Activated CD8-positive, alpha-beta memory T cell treated with anti-CD3 and anti-CD28 coated beads, Interleukin-2, amount 50 U/mL, for 1 hour (primary cell): ENCODE results near the gene SLC37A3.
"Not testable (repeated sequence)": the region's sequence is repeated elsewhere in the genome, so short reads cannot be mapped to it uniquely, and the experiment has no call there.

Experiments
- DNase-seq: peaks from one replicate; pipeline ENCODE4 v3.0.0-alpha.2; 2020; ENCODE audit errors: extremely low read depth

The SLC37A3 gene

DNA sequence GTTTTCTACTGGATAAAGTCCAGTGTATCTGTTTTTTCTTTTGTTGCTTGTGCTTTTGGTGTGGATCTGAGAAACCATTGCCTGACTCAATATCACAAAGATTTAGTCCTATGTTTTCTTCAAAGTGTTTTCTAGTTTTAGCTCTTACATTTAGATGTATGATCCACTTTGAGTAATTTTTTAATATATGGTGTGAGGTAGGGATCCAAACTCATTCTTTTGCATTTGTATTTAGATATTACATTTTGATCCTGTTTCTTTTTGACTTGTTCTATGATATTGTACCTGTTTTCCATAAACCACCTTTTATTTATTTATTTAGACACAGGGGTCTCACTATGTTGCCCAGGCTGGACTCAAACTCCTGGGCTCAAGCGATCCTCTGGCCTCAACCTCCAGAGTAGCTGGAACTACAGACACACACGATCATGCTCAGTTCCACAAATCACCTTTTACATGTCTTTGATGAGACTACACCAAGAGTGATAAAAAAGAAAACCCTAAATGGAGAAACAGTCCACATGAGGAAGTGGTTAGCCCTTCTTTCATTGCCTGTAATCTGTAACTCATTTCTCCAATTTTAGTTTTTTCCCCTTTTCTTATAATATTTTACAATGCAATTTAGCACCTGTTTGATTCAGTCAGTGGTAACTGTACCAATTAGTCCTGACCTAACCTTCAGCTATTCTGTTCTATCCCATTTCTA, 86.0 kb downstream of the SLC37A3 start:
- DNase-seq = no peak

DNA sequence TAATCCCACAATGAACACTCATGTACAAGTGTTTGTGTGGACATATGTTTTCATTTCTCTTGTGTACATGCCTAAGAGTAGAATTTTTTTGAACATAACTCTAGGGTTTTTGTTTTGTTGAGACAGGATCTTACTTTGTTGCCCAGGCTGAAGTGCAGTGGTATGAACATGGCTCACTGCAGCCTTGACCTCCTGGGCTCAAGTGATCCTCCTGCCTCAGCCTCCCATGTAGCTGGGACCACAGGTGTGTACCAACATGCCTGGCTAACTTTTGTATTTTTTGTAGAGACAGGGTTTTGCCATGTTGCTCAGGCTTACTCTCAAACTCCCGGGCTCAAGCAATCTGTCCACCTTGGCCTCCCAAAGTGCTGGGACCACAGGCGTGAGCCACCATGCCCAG, 87.2 kb downstream of the SLC37A3 start:
- DNase-seq = not testable (repeated sequence)

DNA sequence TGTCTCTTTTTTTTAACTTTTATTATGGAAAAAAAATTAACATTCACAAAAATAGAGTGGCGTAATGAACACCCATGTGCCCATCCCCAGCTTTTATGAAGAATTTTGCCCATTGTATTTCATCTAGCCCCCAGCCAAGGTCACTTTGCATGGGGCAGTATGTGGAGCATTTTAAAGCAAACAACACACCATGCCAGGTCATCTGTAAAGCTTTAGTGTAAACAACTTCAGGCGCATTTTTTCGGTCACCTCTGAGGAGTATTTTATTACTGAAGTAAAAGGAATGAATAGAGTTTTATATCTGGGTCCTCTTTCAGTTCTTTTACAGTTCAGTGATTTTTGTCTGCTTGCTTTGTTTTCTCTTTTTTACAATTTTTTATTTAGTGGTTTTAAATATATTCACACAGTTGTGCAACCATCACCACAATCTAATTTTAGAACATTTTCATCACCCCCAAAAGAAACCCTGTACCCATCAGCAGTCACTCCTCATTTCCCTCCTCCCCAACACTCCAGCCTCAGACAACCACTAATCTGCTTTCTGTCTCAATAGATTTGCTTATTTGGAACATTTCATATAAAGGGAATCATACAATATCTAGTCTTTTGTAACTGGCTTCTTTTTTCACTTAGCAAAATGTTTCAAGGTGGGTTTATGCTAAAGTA, 87.9 kb downstream of the SLC37A3 start:
- no peak for DNase-seq

DNA sequence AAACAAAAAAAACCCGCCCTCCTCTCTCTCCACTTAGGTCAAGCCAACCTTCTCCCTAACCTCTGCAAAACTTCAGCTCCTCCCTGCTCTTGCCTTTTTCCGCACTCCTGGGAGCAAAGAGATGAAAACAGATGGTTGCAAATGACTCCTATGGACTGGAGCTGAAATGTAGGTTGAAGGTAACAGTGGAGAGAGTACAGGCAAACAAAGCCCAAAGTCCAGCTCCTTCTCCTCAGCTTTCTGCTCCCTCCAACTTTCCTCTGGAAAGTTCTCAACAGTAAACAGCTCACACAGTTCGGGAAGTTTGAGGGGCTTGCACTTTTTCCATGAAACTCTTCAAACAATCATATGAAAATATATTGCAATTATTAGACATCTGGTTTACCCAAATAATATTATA, 90.3 kb downstream of the SLC37A3 start:
- DNase-seq = no peak

DNA sequence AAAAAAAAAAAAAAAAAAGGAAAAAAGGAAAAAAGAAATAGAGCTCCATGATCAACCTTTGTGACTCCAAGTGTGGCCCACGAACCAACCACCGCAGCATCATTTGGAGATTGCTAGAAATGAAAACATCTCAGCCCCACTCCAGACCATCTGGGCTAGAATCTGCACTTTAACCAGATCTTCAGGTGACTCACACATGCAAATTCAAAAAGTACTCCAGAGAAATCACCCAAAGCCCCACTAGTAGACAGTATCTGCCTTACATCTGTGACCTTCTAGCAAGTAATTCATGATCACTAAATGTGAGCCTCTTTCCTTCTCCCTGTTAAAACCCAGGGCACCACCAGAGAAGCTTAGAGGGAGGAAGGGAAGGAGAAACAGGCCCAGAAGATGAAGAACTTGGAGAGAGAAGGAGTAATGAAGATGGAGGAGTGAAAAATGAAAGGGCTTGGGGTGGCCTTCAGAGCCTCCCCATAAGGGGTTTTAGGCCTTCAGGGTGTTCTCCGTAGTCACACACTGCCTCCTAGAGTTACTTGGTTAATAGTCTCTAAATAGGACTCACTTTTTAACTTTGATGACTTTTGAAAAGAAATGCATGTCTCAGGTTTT, 94.0 kb downstream of the SLC37A3 start:
- no peak for DNase-seq

DNA sequence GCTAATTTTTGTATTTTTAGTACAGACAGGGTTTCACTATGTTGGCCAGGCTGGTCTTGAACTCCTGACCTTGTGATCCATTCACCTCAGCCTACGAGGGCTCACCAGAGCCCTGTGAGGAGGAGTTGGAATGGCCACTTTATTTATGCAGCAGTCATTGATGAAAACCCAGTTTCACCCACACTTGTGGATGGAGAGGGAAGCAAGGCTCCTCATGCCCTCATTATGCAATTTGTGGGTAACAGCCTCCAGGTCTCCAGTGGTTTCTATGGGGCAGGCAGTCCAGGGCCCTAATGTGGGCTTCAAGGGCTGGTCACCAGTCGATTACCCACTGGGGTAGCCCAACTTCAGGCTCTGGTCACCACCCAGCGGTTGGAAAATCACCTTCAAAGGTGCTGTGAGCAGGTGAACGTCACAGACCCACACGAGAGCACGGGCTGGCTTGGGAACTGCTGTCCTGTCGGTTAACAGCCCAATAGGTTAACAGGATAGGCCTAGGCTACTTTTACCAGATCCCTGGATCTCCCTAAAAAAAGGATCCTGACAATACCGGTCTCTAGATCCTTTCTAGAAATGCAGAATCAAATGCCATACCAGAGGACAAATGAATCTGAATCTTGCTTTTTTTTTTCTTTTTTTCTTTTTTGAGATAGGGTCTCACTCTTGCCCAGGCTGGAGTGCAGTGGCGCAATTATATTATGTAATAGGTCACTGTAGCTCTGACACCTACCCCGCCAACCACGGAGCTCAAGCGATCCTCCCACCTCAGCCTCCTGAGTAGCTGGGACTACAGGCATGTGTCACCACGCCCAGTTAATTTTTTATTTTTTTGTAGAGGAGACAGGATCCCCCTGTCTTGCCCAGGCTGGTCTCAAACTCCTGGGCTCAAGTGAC, 97.8 kb downstream of the SLC37A3 start:
- DNase-seq = no peak

DNA sequence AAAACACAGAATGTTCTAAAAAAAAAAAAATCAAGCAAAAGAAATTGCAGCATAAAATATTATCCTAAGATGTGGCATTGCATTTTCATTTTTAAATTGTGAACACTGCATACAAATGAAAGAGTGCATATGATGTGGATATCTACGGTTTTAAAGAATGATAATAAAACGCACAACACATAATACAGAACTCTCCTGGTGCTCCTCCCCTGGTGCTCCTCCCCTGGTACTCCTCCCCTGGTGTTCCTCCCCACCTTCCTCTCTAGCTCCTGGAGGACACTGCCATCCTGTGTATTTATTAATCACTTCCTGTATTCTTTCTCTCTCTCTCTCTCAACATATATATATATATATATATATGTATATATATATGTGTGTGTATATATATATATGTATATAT, 100.1 kb downstream of the SLC37A3 start:
- no peak for DNase-seq

DNA sequence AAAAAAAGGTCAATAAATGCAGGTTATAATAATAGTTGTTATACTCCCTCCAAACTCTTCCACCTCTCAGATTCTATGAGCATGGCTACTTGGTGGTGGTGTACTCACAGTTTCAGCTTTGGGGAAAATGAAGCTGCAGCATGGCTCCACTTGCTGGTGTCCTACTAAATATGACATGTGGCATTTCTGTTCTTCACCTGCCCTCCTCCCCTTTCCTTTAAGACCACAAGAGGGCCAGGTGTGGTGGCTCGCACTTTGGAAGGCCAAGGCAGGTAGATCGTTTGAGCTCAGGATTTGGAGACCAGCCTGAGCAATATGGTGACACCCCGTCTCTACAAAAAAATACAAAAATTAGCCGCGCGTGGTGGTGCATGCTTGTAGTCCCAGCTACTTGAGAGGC, 101.1 kb downstream of the SLC37A3 start:
- DNase-seq = no peak

DNA sequence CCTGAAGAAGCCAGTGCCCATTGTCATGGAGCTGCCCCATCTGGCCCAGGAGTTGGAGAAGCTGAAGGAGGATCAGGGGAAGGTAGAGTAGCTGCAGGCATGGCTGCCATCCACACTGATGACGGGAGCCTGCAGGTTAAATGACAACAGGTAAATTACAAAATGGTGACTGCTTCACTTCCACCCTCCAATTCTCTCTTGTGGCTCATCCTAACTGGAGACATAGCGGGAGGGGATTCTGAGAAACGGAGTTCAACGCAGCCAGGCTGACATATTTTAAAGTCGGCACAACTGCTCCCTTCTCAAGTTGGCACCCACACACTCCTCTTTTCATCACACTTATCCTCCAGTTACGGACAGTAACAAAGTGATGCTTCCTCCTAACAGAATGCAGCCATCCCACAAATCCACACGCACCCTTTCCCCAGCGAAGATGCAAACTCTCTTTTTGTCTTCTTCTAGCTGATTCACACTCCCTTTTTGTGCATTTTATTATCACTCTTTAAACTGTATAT, 103.0 kb downstream of the SLC37A3 start:
- no peak for DNase-seq

DNA sequence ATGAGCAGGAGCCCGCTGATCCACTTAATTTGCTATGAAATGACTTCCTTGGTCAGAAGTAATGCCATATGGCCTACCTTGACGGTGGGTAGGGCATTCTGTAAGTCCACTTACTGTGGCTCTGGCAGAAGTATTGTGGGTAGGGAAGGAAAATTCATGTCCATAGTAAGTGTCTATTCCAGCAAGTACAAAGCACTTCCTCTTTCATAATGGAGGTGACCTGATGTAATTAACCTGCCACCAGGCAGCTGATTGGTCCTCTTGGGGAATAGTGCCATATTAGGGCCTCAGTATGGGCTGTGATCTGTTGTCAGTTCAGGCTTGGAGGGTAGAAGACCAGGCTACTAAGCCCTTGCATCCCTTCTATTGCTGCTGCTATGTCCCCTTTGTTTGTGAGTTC, 103.9 kb downstream of the SLC37A3 start:
- DNase-seq = no peak

DNA sequence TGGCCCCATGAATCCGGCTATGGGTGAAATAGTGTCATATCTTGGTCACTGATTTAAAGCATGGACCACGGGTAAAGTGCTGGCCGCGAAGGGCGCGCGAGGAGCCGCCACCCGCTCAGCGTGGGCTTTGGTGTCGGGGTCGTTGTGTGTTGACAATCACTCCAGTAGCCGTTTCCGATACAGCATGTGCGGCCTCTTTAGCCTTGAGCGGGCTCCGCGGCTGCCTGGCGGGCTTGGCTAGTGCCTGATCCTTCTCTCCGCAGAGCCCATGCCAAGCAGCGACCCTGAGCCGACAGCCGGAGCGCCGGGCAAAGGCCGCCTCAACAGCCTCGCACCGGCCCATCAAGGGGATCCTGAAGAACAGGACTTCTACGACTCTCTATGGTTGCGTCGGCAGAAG, 105.9 kb downstream of the SLC37A3 start:
- DNase-seq = no peak

DNA sequence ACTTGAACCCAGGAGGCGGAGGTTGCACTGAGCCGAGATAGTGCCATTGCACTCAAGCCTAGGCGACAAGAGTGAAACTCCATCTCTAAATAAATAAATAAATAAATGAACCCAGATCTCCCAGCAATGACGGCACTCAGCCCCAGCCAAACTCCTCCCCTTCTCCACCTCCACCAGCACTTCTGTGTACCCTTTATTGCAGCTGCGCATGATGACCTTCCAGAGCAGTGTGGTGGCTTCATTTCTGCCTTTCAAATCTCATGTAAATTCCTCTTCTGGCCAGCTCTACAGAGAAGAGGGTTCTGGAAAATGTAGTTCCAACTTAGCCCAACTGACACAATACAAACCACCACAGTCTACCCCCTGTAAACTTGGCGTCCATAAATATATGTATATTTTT, 108.5 kb downstream of the SLC37A3 start:
- DNase-seq = no peak

DNA sequence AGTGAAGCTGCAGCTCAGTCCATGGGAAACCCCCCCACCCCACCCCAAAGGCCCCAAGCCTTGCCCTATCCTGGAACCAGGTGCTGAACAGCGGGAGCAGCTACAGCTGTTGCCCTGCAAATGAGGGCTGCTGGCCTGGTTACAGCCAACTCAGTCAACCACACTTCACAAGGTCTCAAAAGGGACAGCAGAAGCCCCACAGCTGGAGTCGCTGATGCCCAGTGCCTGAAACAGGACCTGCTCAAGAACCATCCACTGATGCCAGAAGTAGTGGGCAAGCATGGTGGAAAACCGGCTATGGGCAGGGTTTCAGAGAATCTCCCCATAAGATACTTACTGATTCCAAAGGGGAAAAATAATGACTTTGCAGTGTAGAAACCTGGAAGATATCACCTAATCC, 110.3 kb downstream of the SLC37A3 start:
- DNase-seq = no peak

DNA sequence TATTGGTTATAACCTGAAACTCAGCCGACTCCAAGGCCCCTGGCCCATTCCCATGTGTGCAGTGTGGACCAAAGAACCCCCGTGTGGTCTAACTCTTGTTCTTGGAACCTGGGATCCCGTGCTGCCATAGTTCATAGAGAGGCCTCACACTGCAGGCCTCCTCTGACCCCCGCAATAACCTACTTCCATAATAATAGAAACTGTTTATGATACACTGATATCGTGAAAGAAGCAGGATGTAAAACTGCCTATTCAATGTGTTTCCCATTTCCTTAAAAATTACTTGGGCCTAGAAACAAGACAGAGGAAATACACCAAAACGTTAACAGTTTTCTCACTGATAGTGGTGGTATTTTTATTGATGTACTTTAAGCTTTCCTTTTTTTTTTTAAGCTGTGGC, 112.4 kb downstream of the SLC37A3 start:
- DNase-seq = no peak

DNA sequence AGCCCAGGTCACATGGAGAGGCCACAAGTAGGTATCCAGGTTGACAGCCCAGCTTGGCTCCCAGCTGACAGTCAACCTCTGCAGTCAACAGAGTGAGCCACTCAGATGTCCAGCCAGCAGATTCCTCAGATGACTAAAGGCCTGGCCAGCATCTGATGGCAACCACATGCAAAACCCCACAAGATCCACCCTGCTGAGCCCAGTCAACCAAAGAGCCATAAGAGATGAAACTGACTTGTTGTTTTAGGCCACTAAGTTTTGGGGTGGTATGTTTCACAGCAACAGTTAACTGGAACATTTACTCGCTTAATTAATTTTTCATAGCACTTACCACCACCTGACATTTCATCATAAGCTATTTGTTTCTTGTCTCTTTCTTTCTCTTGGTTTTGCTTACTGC, 114.3 kb downstream of the SLC37A3 start:
- no peak for DNase-seq
